GM21447 (cell line): ENCODE results near the gene AMZ1.
"Not testable (repeated sequence)": the region's sequence is repeated elsewhere in the genome, so short reads cannot be mapped to it uniquely, and the experiment has no call there.

ENCODE experiments used
- ATAC-seq: cut with Tn5 transposase; IDR thresholded peaks from one replicate; pipeline ENCODE4 v1.9.1; 2021; ENCODE audit not compliant: unreplicated experiment

AMZ1 gene

DNA sequence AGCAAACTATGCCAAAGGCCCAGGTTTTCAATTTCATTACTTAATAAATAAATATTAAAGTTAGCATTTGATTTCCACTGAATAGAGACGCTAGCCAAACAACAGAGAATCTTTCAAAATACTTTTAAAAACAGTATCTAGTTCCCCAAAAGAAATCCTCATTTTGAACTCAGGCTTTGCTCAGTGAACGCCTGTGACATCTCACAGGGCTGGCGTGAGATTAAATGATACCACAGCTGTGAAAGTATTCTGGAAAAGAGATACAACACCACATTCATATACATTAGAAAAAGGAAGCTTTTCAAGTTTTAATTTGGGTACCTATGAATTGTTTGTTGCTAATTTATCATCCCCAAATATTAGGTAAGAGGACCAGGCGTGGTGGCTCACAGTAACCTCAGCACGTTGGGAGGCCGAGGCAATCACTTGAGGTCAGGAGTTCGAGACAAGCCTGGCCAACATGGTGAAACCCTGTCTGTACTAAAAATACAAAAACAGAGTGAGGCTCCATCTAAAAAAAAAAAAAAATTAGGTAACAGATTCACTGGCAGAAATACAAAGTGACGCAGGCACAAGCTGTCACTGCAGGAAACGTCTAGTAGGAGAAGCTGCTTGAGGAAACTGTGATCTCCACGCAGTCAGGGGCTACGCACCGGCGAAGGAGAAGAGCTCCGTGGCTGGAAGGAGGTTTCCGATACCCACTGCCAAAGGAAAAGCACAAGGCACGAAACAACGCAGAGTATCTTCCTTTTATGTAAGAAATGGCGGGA, 50.0 kb downstream of the AMZ1 start:
- no peak for ATAC-seq

DNA sequence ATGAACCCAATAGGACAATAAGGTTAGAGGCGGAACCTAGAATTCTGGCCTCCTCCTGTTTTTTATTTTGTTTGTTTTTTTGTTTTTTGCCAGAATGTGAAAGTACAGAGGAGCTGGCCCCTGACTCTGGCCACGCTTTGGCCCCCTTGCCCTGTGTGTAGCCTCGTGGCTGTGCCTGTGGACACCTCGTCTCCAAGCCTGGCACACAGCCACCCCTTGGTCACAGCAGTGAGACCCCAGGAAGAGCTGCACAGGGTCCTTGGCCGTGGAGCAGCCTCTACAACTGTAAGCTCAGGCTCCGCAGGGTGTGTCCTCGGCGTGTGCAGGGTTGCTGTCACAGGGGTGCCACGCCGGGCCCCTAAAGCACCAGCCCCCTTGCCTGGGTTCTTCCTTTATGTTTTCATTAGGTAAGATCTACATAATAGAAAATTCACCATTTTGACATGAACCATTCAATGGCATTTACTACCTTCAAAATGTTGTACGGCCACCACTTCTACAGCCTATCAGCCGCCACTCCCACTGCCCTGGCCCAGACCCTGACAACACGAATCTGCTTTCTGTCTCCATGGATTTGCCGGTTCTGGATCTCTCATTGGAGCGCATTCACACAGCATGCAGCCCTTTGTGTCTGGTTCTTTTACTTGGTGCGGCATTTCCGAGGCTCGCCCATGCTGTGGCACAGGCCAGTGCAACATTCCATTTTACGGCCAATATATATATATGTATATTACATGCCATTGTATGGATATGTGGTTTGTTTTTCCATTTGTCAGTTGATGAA, 51.0 kb downstream of the AMZ1 start:
- no peak for ATAC-seq

DNA sequence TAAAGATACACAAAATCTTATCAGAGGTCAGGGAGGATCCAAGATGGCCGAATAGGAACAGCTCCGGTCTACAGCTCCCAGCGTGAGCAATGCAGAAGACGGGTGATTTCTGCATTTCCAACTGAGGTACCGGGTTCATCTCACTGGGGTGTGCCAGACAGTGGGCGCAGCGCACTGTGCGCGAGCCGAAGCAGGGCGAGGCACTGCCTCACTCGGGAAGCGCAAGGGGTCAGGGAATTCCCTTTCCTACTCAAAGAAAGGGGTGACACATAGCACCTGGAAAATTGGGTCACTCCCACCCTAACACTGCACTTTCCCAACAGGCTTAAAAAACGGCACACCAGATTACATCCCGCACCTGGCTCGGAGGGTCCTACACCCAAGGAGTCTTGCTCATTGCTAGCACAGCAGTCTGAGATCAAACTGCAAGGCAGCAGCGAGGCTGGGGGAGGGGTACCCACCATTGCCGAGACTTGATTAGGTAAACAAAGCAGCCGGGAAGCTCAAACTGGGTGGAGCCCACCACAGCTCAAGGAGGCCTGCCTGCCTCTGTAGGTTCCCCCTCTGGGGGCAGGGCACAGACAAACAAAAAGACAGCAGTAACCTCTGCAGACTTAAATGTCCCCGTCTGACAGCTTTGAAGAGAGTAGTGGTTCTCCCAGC, 55.7 kb downstream of the AMZ1 start:
- ATAC-seq: not testable (repeated sequence)

DNA sequence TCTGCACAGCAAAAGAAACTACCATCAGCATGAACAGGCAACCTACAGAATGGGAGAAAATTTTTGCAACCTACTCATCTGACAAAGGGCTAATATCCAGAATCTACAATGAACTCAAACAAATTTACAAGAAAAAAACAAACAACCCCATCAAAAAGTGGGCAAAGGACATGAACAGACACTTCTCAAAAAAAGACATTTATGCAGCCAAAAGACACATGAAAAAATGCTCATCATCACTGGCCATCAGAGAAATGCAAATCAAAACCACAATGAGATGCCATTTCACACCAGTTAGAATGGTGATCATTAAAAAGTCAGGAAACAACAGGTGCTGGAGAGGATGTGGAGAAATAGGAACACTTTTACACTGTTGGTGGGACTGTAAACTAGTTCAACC, 60.7 kb downstream of the AMZ1 start:
- ATAC-seq: not testable (repeated sequence)

DNA sequence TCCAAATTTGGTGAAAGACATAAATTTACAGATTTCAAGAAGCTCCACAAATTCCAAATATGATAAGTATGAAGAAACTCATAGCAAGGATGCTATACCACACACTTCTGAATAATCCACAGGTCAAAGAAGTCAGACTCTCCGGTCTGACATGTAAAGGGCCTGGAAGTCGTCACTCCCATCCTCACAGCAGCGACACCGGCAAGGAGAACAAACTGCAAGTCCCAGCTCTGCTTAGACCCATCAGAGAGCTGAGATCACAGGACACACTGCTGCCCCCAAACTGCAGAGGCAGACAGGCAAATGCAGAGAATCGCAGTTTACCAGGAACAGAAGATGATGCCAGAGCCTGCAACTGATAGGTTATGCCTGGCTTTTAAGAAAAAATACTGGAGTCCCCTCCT, 62.0 kb downstream of the AMZ1 start:
- ATAC-seq: no peak

DNA sequence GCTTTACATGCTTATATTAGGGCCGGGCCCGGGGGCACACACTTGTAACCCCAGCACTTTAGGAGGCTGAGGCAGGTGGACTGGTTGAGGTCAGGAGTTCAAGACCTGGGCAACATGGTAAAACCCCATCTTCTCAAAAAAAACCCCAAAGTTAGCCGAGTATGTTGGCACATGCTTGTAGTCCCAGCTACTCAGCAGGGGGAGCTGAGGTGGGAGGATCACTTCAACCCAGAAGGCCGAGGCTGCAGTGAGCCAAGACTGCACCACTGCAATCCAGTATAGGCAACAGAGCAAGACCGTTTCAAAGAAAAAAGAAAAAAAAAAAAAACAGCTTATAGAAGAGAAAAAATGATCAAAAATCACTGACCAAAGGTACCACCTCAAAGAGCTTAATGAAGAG, 63.1 kb downstream of the AMZ1 start:
- ATAC-seq: no peak

DNA sequence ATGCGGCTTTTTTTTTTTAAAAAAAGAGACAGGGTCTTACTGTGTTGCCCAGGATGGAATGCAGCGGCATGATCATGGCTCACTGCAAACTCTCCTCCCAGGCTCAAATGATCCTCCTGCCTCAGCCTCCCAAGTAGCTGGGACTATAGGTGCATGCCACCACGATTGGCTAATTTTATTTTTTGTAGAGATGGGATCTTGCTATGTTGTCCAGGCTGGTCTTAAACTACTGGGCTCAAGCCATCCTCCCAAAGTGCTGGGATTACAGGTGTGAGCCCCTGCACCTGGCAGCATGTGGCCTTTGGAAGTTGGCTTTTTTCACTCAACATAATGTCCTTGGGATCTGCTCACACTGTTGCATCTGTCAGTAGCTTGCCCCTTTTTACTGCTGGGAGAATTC, 65.1 kb downstream of the AMZ1 start:
- no peak for ATAC-seq

DNA sequence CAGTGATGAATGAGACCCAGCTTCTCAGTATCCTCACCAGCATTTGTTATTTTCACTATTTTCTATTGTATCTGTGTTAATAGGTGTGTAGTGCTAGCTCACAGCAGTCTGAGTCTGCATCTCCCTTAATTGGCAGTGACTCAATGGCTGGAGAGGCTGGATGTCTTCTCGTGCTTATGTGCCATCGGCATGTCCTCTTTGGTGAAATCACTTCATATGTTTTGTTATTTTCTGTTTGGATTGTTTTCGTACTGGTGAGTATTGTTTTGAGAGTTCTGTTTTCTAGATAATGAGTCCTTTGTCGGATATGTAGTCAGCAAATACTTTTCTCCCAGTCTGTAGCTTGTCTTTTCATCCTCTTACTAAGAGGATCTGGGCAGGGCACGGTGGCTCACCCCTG, 66.1 kb downstream of the AMZ1 start:
- no peak for ATAC-seq

DNA sequence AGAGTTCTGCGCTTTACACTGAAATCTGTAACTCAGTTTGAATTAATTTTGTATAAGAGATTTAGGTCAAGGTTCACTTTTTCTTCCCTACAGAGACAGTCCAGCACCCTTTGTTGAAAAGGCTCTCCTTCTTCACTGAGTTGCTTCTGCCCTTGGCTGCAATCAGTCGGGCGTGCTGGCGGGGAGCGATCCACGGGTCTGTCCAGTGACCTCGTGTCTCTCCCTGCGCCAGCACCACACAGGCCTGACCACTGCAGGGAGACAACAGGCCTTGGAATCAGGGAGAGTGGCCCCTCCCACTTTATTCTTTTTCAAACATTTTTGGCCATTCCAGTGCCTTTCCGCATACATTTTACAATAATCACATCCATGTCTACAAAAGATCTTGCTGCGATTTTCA, 66.9 kb downstream of the AMZ1 start:
- no peak for ATAC-seq

DNA sequence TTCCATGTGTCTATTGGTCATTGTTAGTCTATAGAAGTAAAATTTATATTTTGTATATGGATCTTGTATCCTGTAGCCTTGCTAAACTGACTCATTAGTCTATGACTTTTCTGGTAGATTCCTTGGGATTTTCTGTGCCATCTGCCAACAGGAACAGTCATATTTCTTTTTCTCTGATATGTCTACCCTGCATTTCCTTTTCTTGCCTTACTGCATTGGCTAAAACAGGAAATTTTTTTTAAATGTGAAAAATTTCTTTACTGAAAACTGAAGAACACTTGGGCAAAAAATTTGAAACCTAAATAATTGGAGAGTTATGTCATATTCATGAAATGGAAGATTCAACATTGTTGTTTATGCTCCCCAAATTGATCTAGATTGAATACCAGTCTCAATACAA, 67.5 kb downstream of the AMZ1 start:
- ATAC-seq: no peak

DNA sequence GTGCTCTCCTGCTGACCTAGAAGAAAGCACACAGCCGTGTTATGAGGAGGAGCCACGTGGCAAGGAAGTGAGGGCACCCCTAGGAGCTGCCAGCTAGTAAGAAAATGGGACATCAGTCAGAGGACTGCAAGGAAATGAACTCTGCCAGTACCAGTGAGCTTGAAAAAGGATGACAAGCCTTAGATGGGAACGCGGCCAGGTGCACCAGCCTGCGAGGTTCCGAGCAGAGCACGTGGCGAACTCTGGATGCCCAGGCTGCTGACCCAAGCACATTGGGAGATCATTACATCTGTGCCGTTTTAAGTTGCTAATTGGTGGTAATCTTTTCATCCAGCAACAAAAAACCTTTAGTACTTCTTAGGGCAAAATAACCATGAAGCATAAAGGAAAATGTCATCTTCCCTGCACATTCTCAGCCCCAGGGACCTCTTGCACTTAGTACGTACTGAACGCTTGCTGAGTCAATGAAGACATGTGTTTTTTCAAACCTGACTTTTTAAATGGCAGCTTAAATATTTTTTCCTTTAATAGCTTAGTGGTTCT, 69.4 kb downstream of the AMZ1 start:
- ATAC-seq: peak; percentile 2

DNA sequence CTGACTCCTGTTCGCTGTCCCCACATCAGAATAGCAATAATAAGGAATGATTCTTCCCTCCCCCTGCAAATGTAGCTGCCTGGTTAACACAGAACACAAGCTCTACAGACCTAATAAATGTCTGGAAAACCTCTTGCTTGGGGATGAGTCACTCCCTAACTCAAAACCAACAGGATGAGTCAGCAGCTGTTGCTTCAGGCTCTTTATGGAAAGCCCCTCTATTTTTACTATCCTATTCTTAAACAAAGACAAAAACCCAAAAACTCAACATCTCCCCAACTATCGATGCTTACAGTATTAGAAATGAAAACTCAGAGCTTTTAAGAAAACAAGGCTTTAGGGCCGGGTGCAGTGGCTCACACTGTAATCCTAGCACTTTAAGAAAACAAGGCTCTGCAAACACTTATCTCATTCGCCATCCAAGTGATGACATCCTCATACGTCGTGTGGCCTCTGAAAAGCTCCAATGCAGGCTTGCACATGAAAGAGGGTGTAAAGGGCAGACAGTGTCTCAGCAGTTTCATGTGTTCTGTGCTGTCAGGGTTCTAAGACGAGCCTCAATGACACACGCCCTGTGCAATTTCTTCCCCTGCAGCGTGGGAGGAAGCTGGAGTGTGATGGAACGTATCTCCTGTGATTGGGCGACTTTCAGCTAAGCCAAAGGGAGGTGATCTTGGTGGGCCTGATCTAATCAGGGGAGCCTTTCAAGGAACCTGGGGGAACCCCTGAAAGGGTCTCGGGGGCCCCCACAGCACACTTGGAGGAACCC, 70.1 kb downstream of the AMZ1 start:
- peak; percentile 71 for ATAC-seq

DNA sequence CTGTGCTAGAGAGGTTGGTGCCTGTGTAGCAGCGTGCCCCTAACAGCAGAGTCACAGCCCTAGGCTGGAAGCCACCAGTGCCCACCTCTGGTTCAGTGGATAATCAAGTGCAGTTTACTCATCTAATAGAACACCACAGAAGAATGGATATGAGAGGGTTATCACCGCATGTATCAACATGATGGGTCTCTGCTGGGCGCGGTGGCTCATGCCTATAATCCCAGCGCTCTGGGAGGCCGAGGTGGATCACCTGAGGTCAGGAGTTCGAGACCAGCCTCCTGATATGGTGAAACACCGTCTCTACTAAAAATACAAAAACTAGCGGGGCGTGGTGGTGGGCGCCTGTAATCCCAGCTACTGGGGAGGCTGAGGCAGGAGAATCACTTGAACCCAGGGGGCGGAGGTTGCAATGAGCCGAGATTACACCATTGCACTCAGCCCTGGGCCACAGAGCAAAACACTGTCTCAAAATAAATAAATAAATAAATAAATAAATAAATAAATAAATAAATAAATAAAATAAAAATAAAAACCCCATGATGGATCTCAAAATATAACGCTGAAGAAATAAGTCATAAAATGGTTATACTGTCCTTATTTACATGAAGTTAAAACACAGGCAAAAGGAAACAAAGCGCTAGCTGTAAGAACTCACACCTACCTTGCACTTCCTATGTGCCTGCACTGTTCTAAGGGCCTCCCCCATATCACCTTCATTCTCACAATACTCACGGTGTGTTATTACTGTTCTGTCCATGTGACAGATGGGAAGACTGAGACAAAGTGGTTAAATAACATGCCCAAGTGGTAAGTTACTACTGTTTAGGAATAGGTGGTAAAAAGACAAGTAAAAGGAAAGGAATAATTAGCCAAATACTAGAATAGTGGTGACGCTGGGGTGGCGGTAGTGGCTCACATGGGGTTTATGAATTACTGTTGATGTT, 70.9 kb downstream of the AMZ1 start:
- ATAC-seq: no peak

DNA sequence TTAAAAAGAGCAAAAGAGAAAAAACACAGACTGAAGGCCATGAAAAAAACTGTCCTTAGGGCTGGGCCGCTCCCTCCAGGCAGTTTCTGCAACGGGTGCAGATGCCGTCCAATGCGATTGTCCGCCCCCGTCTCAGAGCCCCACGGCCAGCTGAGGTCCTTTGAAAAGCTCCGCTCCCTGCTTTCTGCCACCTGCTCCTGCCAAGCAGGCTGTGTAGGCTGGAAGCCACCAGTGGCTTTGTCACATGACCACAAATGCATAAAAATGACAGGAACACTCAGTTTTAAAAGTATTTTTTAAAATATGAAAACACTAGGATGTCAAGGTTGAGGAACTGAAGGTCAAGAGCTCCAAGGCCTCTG, 71.7 kb downstream of the AMZ1 start:
- ATAC-seq: no peak

DNA sequence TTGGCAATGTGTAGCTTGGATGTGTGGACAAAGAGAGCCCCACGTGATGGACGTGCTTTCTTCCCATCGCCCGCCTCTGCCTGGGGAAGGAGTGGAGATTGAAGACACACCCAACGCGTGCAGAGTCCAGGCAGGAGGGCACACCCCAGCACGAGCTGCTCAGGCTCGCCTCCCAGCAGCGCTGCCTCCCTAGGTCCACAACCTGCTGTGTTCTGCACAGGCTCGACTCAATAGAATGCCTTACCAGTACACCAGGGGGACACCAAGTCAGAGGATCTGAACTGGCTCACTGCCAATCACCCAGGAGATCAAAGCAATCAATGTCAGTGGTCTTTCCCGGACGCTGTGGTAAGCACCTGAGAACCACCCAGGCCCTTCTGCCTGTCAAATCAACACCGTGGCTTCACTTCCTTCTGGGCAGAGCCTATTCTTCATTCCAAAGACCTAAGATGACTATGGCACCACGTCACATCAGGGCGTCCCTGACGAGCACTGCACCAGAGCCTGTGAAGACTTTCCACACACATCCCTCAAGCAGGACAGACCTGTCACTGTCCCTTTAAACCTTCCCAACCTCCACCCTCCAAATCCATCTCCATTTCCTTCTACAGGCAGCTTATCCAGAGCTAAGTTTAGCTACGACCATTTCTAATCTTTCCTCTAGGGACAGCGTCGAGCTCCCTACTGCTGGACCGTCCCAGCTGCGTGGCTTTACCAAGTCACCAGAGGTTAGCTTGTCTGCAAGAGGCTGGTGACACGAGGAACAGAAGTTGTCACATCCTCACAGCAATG, 72.3 kb downstream of the AMZ1 start:
- ATAC-seq: no peak

DNA sequence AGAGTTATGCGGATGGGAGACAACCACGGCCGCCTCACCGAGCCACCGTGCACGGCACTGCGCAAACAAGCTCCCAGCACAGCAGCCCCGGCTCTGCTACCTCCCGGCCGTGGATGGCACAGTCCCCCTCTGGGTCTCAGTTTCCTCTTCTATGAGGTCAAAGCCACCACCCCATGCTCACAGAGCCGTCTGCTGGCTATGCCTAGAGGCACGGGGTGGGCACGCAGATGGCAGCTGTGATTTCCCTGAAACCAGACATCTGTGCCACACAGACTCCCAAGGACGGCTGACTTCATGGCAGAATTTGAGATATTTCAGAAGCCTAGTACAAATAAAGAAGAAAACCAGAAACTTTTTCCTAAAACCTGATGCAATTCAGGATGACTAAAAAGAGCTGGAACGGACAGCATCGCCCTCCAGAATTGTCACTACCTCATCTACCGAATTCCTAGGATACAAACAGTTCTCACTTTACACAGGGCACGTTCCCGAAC, 73.2 kb downstream of the AMZ1 start:
- ATAC-seq: no peak

DNA sequence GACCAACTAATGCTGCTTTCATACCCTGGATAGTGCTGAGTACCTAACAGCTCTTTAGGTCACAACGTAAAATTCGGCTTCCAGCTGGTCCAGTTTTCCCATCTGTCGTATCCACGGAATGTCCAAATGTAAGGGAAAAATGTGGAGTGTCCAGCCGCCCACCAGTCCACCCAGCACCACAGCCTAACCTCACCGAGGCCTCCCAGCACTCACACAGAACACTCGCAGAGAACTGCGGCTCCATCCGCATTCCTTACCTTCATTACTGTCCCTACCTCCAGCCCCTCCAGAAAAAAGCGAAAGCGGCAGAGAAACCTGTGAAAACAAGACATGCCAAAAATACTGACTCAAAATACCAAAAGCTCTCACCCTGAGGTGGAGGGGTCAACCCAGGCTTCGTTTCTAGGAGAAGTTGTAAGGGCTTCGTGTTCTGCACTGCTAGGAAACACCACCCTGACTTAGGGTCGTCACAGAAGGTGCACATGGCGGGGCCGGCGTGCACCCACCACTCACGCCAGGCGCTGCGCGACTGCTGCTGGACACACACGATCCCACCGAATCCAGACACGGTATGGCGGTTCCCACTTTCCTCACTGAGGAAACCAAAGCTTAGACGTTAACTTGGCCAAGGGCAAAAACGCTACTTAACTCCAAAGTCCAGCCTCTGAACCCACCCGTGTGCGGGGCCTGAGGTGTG, 73.9 kb downstream of the AMZ1 start:
- ATAC-seq: no peak

DNA sequence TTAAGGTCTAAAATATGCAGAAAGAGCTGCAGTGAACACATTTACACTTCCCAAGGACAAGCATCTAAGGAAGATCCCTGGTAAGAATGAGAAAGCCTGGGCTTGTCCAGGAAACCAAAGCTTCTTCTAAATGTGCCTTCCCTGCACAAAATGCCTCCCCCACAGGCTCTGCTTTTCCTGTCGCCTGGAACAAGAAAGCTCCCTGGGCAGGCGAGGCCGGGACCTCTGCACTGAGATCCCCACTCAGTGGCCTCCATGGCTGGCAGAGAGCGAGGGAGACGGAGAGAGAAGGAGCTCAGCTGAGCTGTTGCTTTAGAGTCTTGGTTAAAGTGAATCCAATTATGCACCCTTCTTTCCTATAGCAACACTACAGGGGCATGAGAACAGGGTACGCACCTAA, 75.6 kb downstream of the AMZ1 start:
- no peak for ATAC-seq
